K562 (cell line): ENCODE data around the gene TUBB4B.

Experiments
- CTCF ChIP-seq, 3 experiments: IDR thresholded peaks in 2 of 3; conservative IDR thresholded peaks in 1 of 3; 2 replicates each; pipeline ENCODE4 v1.5.1; 2011 to 2012; ENCODE audit warnings: low read length in 3 of 3, mild to moderate bottlenecking in 3 of 3, control low read depth in 2 of 3, improper control_type of control experiment in 1 of 3, inconsistent platforms in 1 of 3, low read depth in 1 of 3, mixed read lengths in 1 of 3, moderate library complexity in 1 of 3; ENCODE audit not compliant: insufficient read depth in 2 of 3
- FOXP1 ChIP-seq: sonication (generic); formaldehyde crosslinking; IDR thresholded peaks from 2 replicates; pipeline ENCODE4 v1.8.0; 2022; ENCODE audit warnings: mild to moderate bottlenecking, missing genetic modification reagents
- LARP7 ChIP-seq: fragments of 450-650 bp; IDR thresholded peaks from 2 replicates; pipeline ENCODE4 v1.6.1; 2016
- MYC ChIP-seq, 2 experiments: fragments of 250-450 bp in 1 of 2; sonication (Bioruptor Pico) in 1 of 2; IDR thresholded peaks; 2 replicates each; pipeline versions ENCODE4 v1.5.1 to v1.6.1; 2012 to 2021; ENCODE audit warnings: low read depth in 2 of 2, borderline replicate concordance in 1 of 2, improper control_type of control experiment in 1 of 2, low read length in 1 of 2, mild to moderate bottlenecking in 1 of 2, moderate library complexity in 1 of 2
- SMARCB1 ChIP-seq: IDR thresholded peaks from 2 replicates; pipeline ENCODE4 v1.6.1; 2011; ENCODE audit warnings: improper control_type of control experiment, low read depth; ENCODE audit not compliant: insufficient read length
- SMC3 ChIP-seq: conservative IDR thresholded peaks from 2 replicates; pipeline ENCODE4 v1.6.1; 2011; ENCODE audit warnings: low read depth, low read length, improper control_type of control experiment; ENCODE audit not compliant: insufficient read depth
- ZBTB43 ChIP-seq: sonication (generic); formaldehyde crosslinking; IDR thresholded peaks from 2 replicates; pipeline ENCODE4 v1.8.0; 2023; ENCODE audit warnings: mild to moderate bottlenecking, missing genetic modification reagents
- ZFP30 ChIP-seq: fragments of 250-450 bp; sonication (Bioruptor Pico); IDR thresholded peaks from 2 replicates; pipeline ENCODE4 v1.8.0; 2022; ENCODE audit warnings: moderate library complexity, mild to moderate bottlenecking, inconsistent platforms, borderline replicate concordance

- no peak for TF ChIP-seq SMARCB1
- no peak for TF ChIP-seq CTCF (IDR thresholded peaks at IDR 0.05 in 2 of 3, conservative IDR thresholded peaks at IDR 0.05 in 1 of 3; ENCODE audit: insufficient read depth in 2 of 3, low read depth in 1 of 3, low read length in 3 of 3)
- no peak for TF ChIP-seq ZFP30 (CRISPR knock-in tag)
- no peak for TF ChIP-seq LARP7
- no peak for TF ChIP-seq ZBTB43
- no peak for TF ChIP-seq FOXP1 (CRISPR knock-in tag)
- no peak for TF ChIP-seq MYC (IDR thresholded peaks at IDR 0.05; ENCODE audit: low read depth, low read length)
- no peak for TF ChIP-seq MYC (CRISPR knock-in tag; IDR thresholded peaks at IDR 0.05; ENCODE audit: borderline replicate concordance, low read depth)
- TF ChIP-seq SMC3 = no peak
Observed at GRCh38 chr9:137273611-137274320, 32.7 kb downstream of the TUBB4B start.
